22Rv1 (cell line): Measurements from ENCODE around the gene GLYR1.

ENCODE experiments used
- H3K27ac ChIP-seq: fragments of 450-650 bp; 2 replicates; pipeline ENCODE4 v1.5.1; 2017
- ZFX ChIP-seq: fragments of 450-650 bp; IDR thresholded peaks from 2 replicates; pipeline ENCODE4 v1.6.1; 2017; ENCODE audit warnings: antibody characterized with exemption, borderline replicate concordance
- TF ChIP-seq, protein P1 (sequence below): fragments of 450-650 bp; IDR thresholded peaks from 2 replicates; pipeline ENCODE4 v1.5.1; 2017; ENCODE audit warnings: mild to moderate bottlenecking

Gene GLYR1

GRCh38 chr16:4859190-4859899 lies 12.3 kb upstream of the GLYR1 start:
- H3K27ac ChIP-seq = no peak overlapping the region
- TF ChIP-seq, protein P1, sequence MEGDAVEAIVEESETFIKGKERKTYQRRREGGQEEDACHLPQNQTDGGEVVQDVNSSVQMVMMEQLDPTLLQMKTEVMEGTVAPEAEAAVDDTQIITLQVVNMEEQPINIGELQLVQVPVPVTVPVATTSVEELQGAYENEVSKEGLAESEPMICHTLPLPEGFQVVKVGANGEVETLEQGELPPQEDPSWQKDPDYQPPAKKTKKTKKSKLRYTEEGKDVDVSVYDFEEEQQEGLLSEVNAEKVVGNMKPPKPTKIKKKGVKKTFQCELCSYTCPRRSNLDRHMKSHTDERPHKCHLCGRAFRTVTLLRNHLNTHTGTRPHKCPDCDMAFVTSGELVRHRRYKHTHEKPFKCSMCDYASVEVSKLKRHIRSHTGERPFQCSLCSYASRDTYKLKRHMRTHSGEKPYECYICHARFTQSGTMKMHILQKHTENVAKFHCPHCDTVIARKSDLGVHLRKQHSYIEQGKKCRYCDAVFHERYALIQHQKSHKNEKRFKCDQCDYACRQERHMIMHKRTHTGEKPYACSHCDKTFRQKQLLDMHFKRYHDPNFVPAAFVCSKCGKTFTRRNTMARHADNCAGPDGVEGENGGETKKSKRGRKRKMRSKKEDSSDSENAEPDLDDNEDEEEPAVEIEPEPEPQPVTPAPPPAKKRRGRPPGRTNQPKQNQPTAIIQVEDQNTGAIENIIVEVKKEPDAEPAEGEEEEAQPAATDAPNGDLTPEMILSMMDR = no peak
- TF ChIP-seq ZFX = no peak

- H3K27ac ChIP-seq = no peak overlapping the region
- no peak for TF ChIP-seq ZFX
- TF ChIP-seq, protein P1 = no peak
These were observed 8.7 kb upstream of the GLYR1 start for GRCh38 chr16:4855804-4856203.

DNA sequence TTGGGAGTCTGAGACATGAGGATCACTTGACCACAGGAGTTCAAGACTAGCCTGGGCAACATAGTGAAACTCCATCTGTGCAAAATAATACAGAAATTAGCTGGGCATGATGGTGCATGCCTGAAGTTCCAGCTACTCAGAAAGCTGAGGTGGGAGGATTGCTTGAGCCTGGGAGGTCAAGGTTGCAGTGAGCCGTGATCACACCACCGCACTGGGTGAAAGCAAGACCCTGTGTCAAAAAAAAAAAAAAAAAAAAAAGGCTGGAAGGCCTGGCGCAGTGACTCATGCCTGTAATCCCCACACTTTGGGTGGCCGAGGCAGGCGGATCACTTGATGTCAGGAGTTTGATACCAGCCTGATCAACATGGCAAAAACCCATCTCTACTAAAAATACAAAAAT lies 8.3 kb upstream of the GLYR1 start:
- TF ChIP-seq, protein P1 = no peak
- TF ChIP-seq ZFX = no peak

DNA sequence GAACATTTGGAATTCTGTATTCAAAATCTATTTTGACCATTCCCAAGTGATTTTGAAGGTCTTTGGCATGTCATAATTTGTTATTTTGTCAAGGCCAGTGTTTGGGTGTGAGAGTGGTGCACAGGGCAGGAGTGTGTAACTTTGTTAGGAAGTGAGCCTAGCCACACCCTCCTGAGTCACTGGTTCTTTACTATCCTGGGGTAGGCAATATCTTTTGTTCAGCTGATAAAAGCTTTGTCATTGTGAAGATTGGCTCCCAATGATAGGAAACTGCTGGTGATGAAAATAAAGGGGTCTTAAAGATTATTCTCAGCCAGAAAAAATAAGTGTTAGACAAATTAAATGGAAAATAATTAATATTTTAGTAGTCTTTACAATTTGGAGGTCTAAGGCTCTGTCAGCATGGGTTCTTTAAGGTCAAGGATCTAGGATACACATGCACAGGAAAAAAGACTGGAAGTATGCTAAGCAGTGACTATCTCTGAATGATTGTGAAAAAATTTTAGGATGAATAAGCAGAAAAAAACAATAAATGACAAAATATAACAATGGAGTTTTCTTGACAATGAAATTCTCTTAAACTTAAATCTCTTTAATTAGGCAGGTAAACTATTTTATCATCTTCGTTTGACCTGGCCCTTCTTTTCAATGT lies 5.3 kb upstream of the GLYR1 start:
- TF ChIP-seq ZFX = no peak
- TF ChIP-seq, protein P1 = no peak
- no peak overlapping the region for H3K27ac ChIP-seq

More for the DNA sequence above, 8.3 kb upstream of the GLYR1 start:
- no peak overlapping the region for H3K27ac ChIP-seq

DNA sequence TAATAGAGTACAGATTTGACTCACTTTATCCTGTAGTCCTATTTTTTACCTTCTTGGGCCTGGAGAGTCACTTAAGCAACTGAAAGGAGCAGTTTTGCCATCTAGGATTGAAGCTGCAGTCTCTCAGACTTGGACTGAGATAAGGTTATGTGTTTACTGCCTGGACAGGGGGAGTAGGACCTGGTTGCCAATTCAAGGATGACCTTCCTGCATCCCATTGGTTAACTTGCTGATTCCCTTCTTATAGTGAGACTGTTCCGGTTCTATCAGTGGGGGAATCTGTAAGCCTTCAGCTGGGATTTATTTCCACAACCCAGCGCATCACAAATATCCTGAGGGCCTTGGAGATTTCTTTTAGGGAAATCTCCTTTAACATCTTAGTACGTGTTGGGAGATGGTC lies 3.1 kb upstream of the GLYR1 start:
- TF ChIP-seq, protein P1 = no peak
- no peak for TF ChIP-seq ZFX
- no peak overlapping the region for H3K27ac ChIP-seq

GRCh38 chr16:4847774-4848587 lies 893 bp upstream of the GLYR1 start:
- H3K27ac ChIP-seq = peak overlapping the region; percentile 87
- TF ChIP-seq ZFX = no peak
- TF ChIP-seq, protein P1 = peak; percentile 9; the same call in 1 of the 2 replicates
